A673 (cell line): Measurements from ENCODE around the gene SCTR.

Source experiments
- CTCF ChIP-seq: fragments of 300-800, 200-600 bp; sonication (generic); conservative IDR thresholded peaks from 2 replicates; pipeline ENCODE4 v1.5.1; 2017; ENCODE audit warnings: low read depth, mild to moderate bottlenecking, antibody characterized with exemption, low read length, moderate library complexity, mixed read lengths
- EZH2 ChIP-seq: fragments of 200-600 bp; sonication (generic); IDR thresholded peaks from 2 replicates; pipeline ENCODE4 v1.6.1; 2017; ENCODE audit warnings: borderline replicate concordance, low read depth, mild to moderate bottlenecking, mixed read lengths, antibody characterized with exemption, low read length; ENCODE audit not compliant: poor library complexity, severe bottlenecking

DNA sequence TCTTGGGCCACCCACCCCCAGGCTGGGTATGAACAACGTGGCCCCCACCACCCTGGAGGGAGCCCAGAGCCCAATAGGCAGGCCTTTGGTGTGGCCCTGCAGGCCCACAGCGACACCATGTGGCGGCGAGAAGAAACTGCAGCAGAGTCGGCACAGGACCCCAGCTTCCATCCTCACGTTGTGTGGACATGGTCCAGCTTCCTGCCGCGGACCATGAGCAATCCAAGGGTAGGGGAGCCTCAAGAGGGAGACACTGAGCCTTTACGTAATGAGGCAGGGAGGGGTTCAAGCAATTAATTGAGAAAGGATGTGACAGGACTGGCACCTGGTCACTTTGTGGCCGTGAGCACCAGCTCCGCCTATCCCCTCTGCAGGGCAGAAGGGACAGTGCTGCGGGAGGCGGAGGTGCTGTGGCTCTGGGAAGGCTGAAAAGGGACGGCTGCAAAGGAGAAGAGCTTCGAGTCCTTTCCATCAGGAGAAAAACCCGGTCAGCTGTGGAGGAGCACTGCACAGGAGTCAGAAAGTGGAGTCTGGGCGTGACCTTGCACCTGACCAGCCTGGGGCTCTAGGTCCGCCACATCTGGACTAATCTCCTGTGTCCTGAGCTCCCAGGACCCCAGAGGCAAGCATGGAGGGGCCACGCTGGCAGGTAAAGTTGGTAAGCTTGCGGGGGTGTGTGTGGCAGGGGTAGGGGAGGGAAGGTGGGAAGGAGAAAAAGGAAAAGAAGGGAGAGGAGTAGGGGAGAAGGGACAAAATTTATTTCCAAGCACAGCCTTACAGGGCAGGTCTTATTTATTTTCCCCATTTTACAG is 47.8 kb downstream of the SCTR start:
- TF ChIP-seq CTCF: peak; percentile 99
- no peak for TF ChIP-seq EZH2
